ENCODE results near the gene LGALSL. TPM values are rescaled to one million over a fixed set of nuclear protein-coding genes. Genes with fewer than 3 reads are reported as not detected.

The LGALSL gene
- total and polyA plus RNA-seq, 2 of the 13 experiments (the other 11 are each of a cell fraction or from before 2014, with no cell fraction given): 15.4 to 20.0 TPM

- WGBS (ENCODE audit: low lambda C conversion rate): 94% methylated on average over 6 of the region's 6 CpGs
- no TSS peak for BruUV-seq (replicated peaks)
- Histone ChIP-seq H3K9me3 (ENCODE audit: low read length) (no peaks in the 10 kb centered on the region), H3K36me3 (replicated peaks in 1 of 2; ENCODE audit: control insufficient read depth in 1 of 2, insufficient read depth in 2 of 2, low read length in 2 of 2) (peaks cover 5 to 27% of the 10 kb centered on the region in 2 experiments), H3K4me1 (ENCODE audit: insufficient read depth, low read length) (peaks cover 27% of the 10 kb centered on the region), H3K9ac (ENCODE audit: insufficient read depth, low read depth, low read length) (no peak overlapping the region), H3K27ac (ENCODE audit: extremely low read length, insufficient read depth, low read length) (no peak overlapping the region), H2AFZ (ENCODE audit: low read length) (no peak overlapping the region), H3K27me3 (ENCODE audit: control insufficient read depth in 1 of 2, insufficient read depth in 2 of 2, low read length in 2 of 2) (no peaks in the 10 kb centered on the region; a peak in 1 of 5 replicates), H3K4me2 (ENCODE audit: low read depth, low read length) (no peak overlapping the region), H3K79me2 (ENCODE audit: insufficient read depth, low read length) (peaks cover 2% of the 10 kb centered on the region), H4K20me1 (ENCODE audit: insufficient read depth, low read length) (no peaks in the 10 kb centered on the region), H3K4me3 (replicated peaks in 1 of 3; ENCODE audit: insufficient read depth in 1 of 3, low read depth in 2 of 3, low read length in 3 of 3) (no peak overlapping the region)
- POLR2A ChIA-PET: no interaction called here
- in situ Hi-C loops (cut with HindIII; ENCODE audit: extremely low pct_ligation_motif_present, low pct_unique_long_range_greater_than_20kb): no loop called here
- intact Hi-C loops (cut with micrococcal nuclease; ENCODE audit: unreplicated experiment): no loop called here
- CTCF ChIA-PET (ENCODE audit: low intra/inter-chr PET ratio, low total read pairs): no interaction called here
- TF ChIP-seq ZNF446 (CRISPR knock-in tag; IDR thresholded peaks at IDR 0.05): no peak
- FAIRE-seq: no peak
- ATAC-seq: no peak
- no peak for DNase-seq (ENCODE audit: low spot score)
Measured at GRCh38 chr2:64456293-64456692, 2.3 kb downstream of the LGALSL start.

GRCh38 chr2:64457524-64457923, 3.6 kb downstream of the LGALSL start:
- intact Hi-C loops (cut with micrococcal nuclease; ENCODE audit: unreplicated experiment) (no loop called here), in situ Hi-C loops (cut with HindIII; ENCODE audit: extremely low pct_ligation_motif_present, low pct_unique_long_range_greater_than_20kb) (no loop called here)
- Histone ChIP-seq H3K4me3 (replicated peaks in 1 of 3; ENCODE audit: insufficient read depth in 1 of 3, low read depth in 2 of 3, low read length in 3 of 3) (no peak overlapping the region), H3K4me1 (ENCODE audit: insufficient read depth, low read length) (peaks cover 23% of the 10 kb centered on the region), H3K27ac (ENCODE audit: extremely low read length, insufficient read depth, low read length) (no peak overlapping the region), H2AFZ (ENCODE audit: low read length) (no peak overlapping the region), H3K79me2 (ENCODE audit: insufficient read depth, low read length) (peaks cover 2% of the 10 kb centered on the region), H3K9ac (ENCODE audit: insufficient read depth, low read depth, low read length) (no peak overlapping the region), H3K36me3 (replicated peaks in 1 of 2; ENCODE audit: control insufficient read depth in 1 of 2, insufficient read depth in 2 of 2, low read length in 2 of 2) (peaks cover 5 to 27% of the 10 kb centered on the region in 2 experiments), H3K27me3 (ENCODE audit: control insufficient read depth in 1 of 2, insufficient read depth in 2 of 2, low read length in 2 of 2) (no peaks in the 10 kb centered on the region; a peak in 1 of 5 replicates), H3K9me3 (ENCODE audit: low read length) (no peaks in the 10 kb centered on the region), H3K4me2 (ENCODE audit: low read depth, low read length) (no peak overlapping the region), H4K20me1 (ENCODE audit: insufficient read depth, low read length) (no peaks in the 10 kb centered on the region)
- no TSS peak for BruUV-seq (replicated peaks)
- TF ChIP-seq, protein P1, sequence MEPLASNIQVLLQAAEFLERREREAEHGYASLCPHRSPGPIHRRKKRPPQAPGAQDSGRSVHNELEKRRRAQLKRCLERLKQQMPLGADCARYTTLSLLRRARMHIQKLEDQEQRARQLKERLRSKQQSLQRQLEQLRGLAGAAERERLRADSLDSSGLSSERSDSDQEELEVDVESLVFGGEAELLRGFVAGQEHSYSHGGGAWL (CRISPR knock-in tag; IDR thresholded peaks at IDR 0.05): no peak
- peak; percentile 20; the same call in 1 of the 2 replicates for TF ChIP-seq STAG1 (CRISPR knock-in tag; IDR thresholded peaks at IDR 0.05)
- POLR2A ChIA-PET: no interaction called here
- ATAC-seq: no peak
- DNase-seq (ENCODE audit: low spot score): no peak
- CTCF ChIA-PET (ENCODE audit: low intra/inter-chr PET ratio, low total read pairs): no interaction called here
- no peak for FAIRE-seq
